GM19395 (cell line): ENCODE data around the gene OR5B17.
"Not testable (repeated sequence)": the region's sequence is repeated elsewhere in the genome, so short reads cannot be mapped to it uniquely, and the experiment has no call there.

Experiments
- ATAC-seq: cut with Tn5 transposase; IDR thresholded peaks from one replicate; pipeline ENCODE4 v1.9.1; 2021; ENCODE audit warnings: mild to moderate bottlenecking, moderate library complexity; ENCODE audit not compliant: unreplicated experiment

The OR5B17 gene

DNA sequence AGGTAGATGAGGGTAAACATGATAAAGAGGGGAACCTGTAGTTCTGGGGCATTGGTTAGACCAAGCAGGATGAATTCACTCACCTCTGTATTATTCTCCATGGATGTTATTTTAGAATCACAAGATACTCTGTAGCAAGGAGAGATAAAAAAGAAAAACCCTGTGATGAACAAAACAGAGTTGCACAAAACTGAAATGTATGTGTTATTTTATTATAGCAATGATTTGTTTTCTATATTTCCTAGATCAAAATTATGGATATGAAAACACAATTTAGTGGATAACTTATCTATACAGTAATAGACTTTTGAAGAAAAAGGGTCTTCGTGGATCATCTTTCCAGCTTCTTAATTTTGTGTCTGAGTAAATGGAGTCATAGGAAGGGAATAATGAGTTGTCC, at the start of gene OR5B17:
OR5B17 (minus strand) TSS at position 101 of the 400 bp plus-strand sequence; CDS start at position 101, 0 bp downstream.
- no peak for ATAC-seq

DNA sequence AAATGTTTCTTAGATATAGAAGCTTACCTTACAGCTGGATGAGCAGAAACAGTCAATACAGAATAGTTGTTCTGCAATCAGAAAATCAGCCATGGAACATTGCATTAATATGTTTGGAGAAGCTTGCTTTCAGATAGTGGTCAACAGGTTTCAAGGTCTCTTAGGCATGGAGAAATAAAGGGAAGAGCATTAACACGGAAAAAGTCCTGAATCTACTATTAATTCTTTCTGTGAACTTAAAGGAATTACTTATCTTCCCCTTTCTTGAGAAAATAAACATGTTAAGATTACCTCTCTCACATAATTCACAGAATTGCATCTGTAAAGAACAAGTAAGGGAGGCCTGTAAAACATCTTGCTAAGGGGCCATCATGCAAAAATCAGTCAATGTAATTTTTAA, 47.9 kb upstream of the OR5B17 start, which contains the start of gene OR5B3:
OR5B3 (minus strand) TSS at position 101 of the 400 bp plus-strand sequence. CDS start 3,465 bp downstream, outside the sequence.
- no peak for ATAC-seq

DNA sequence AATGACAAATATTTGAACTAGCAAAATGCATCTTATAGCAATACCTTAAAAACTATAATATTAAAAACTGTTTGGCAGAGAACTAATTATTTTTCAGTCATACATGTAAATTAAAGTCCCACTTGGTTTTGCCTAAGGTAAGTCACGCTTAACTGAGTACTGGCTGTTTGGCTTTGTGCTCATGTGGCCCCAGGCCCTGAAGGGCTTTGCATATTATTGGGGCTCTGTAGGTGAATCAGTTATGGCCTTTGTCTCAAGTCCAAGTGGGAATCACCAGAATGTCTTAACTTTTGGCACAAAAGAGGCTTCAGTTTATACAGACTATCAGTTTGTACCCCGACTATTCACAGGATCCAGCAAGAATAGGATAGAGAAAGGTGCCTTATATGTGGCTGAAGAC, 40.8 kb upstream of the OR5B17 start:
- not testable (repeated sequence) for ATAC-seq

DNA sequence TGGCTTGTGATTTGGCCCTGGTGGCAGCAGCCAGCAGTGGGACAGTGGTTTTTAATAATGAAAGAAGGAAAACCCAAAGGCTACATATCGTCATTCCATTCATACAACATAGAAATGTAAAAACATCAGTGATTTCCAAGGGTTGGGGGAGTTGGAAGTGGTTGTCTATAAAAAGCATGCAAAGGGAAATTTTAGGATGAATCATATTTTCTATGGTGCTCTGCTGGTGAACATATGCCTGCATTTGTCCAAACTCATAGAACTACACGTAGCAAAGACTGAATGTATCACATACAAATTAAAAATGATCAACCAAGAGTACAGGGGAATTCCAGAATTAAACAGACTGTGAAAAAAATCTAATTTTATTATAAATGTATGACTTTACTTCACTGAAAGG, 36.7 kb upstream of the OR5B17 start:
- no peak for ATAC-seq

DNA sequence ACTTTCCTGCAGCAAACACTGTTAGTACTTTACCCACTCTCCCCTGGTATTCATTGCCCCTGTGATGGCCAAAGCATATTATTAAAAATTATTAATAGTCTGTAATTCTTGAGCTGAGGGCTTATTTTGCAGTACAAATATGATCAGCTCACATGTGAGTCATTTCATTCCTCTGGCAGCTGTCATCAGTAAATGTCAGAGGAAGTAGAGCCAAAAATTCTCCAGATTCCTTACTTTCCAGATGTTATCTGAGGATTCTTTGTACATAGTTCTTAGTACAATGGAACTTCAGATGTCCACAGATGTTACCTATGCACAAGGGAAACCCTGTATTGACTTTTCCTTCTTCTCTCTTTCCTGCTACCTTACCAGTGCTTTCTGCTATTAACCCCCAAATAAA, 35.3 kb upstream of the OR5B17 start:
- ATAC-seq: no peak

DNA sequence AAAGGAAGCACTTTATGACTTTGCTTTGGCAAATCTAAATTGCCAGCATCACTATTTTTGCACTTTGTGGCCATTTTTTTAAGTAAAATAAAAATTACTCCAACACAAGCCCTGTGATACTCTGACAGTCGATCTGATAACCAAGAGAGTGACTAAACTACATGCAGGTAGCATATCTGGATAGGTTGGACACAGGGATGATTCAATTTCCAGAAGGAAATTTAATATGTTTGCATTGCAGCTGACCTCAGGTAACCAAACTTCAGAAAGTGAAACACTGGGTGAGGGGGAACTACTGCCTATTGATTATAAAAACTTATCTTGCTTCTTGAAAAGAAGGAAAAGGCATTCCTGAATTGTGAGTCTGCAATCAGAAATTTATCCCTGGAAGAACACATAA, 33.9 kb upstream of the OR5B17 start:
- no peak for ATAC-seq

DNA sequence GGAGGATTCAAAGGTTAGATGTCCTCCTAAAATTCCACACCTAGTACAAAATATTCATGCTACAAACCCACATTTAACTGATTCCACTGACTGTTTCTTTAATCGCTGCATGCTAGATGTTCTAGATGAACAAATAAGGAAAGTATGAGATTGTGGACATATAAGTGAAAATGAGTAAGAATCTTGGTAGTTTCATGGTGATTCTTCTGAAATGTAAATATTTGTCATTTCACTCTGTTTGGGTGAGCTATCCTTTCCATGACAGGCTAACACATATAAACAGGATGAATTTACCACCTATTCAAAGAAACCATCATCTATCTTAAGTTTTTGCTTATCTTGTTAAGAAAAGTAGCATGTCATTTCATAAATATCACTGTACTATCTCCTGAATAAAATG, 33.0 kb upstream of the OR5B17 start:
- ATAC-seq: no peak

DNA sequence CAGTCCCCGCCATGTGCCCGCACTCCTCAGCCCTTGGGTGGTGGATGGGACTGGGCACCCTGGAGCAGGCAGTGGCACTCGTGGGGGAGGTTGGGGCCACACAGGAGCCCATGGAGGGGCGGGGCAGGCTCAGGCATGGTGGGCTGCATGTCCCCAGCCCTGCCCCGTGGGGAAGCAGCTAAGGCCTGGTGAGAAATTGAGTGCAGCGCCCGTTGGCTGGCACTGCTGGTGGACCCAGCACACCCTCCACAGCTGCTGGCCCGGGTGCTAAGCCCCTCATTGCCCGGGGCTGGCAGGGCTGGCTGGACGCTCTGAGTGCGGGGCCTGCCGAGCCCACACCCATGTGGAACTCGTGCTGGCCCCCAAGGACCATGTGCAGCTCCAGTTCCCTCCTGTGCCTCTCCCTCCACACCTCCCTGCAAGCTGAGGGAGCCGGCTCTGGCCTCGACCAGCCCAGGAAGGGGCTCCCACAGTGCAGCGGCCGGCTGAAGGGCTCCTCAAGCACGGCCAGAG, 31.7 kb upstream of the OR5B17 start:
- no peak for ATAC-seq

DNA sequence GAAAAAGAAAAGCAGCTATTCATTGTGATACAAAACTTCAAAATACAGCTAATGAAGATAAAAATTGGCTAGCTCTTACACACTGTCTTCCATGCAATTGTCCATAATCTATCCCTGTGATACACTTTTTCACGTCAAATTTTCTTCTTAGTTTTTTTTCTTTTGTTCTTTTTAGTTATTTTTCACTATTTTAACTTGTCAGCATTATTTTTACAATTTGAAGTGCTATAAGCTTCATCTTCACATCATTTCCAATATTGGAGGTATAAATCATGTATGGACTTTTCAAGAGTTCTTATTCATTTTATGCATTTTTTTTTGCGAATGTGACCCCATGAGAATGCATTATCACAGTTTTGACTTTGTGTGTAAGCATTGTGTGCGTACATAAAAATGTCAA, 4.1 kb downstream of the OR5B17 start:
- ATAC-seq: no peak

DNA sequence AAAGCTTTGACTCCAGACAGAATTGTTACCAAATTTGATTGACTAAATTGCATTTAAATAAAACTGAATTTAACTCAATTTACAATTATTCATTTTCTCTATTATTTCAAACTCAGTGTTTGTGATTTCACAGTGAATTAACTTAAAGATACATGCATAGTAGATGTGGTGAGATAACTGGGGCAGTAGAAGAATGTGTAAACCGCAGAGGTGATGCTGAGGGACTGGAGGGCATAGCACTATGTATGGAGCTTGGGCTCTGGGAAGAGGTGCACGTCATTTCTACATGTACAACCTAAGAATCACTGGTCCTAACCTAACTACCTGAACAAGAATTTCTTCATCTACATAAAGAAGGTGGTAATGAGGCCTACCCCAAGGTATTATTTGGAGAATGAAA, 13.7 kb downstream of the OR5B17 start:
- ATAC-seq: no peak

DNA sequence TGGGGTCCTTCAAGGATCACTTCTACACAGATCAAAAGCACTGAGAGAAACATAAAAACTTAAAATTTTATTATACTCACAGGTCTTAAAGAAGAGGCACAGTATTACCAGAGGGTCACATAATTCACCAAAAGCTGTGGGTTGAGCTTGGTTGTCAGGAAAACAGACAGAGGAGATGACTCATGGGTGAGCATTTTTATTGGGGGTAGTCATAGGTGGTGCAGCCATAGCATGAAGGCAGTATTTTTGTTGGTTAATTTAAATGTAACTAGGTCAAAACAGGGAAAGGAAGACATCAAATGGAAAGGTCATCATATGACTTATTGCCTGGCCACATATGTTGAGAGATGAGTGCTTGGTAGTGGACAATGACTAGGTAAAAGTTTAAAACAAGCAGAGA, 24.2 kb downstream of the OR5B17 start:
- ATAC-seq: no peak

DNA sequence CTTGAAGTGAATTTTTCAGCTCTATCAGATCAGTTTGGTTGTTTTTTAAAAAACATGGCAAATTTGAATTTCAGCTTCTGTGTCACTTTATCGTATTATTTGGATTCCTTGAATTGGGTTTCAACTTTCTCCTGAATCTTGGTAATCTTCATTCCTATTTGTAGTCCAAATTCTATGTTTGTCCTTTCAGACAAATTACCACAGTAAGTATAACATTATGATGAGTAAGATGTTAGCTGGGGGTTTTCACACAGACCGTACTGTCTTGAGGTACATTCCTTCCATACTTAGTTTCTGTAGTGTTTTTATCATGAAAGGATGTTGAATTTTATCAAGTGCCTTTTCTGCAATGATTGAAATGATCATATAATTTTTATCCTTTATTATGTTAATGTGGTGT, 28.0 kb downstream of the OR5B17 start:
- no peak for ATAC-seq

DNA sequence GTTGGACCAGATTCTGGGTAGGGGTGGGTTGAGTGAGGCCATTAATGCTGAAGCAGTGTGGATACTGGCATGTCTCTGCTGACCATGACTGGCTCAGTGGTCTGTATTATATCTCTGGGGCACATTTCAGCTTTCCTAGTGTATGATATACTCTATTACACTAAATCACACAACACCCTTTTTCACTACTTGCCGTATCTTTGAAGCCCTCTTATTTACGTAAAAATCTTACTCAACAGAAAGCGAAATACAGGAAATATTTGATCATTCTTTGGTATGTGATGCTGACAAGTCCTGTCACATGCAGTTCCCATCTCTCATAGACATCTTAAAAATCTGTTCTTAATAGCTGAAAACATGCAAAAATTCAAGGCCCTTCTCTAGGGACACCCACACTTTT, 40.3 kb downstream of the OR5B17 start:
- ATAC-seq: no peak

DNA sequence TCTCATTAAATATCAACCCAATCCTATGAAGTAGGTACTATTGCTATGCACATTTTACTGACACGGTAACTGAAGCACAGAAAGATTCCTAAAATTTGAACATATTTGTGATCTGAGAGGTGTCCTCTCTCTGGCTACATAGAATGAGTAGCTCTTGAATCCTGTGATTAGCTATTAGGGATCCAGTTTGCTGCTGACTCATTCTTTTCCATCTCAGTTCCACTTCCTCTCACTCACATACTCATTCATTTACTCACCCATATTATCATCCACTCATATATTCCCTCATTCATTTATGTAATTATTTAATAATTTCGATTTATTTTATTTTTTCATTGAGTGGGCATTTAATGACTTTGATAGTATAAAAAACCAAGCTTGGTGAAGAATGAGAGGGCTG, 42.7 kb downstream of the OR5B17 start:
- no peak for ATAC-seq
